ENCODE results near the gene NTM.

Gene NTM

GRCh38 chr11:132226522-132226921 lies 856.1 kb downstream of the NTM start:
- no peaks in the 10 kb centered on the region for H3K36me3 ChIP-seq (ENCODE audit: insufficient read depth, low read length)
- no peaks in the 10 kb centered on the region for H3K9me3 ChIP-seq (ENCODE audit: low read length)
- no peak overlapping the region for H3K4me3 ChIP-seq (ENCODE audit: low read length)
- no peak overlapping the region for H2AFZ ChIP-seq (ENCODE audit: low read depth, low read length)
- H3K27me3 ChIP-seq (ENCODE audit: insufficient read depth, low read length): no peaks in the 10 kb centered on the region
- no peaks in the 10 kb centered on the region for H3K4me1 ChIP-seq (ENCODE audit: insufficient read depth, low read length)

DNA sequence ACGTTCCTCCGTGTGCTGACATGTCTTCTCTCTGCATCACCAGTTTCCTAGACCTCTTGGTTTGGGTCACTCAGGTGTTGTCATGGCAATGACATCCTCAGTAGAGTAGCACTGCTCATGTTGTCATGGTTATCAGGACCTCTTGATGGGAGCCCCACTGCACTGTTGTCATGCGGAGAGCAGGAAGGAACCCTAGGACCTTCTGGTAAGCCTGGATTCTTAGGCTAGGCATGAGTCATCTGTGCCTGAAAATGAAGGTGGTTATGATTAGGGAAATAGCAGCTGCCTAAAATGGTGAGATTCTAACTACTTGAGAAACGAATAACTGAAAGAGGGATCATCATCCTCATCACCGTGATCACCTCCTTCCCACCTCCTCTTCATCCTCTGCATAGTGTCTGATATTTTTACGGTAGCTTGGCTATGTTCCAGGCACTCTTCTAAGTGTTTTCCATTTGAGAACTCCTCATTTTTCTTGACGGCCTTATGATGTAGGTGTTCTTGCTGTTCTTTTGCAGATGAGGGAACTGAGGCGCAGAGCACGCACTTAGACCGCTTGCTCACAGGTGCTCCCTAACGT lies 858.4 kb downstream of the NTM start:
- no peak overlapping the region for H3K4me3 ChIP-seq (ENCODE audit: low read length)
- no peak overlapping the region for H2AFZ ChIP-seq (ENCODE audit: low read depth, low read length)
- no peaks in the 10 kb centered on the region for H3K9me3 ChIP-seq (ENCODE audit: low read length)
- no peaks in the 10 kb centered on the region for H3K36me3 ChIP-seq (ENCODE audit: insufficient read depth, low read length)
- no peaks in the 10 kb centered on the region for H3K4me1 ChIP-seq (ENCODE audit: insufficient read depth, low read length)
- H3K27me3 ChIP-seq (ENCODE audit: insufficient read depth, low read length): no peaks in the 10 kb centered on the region

DNA sequence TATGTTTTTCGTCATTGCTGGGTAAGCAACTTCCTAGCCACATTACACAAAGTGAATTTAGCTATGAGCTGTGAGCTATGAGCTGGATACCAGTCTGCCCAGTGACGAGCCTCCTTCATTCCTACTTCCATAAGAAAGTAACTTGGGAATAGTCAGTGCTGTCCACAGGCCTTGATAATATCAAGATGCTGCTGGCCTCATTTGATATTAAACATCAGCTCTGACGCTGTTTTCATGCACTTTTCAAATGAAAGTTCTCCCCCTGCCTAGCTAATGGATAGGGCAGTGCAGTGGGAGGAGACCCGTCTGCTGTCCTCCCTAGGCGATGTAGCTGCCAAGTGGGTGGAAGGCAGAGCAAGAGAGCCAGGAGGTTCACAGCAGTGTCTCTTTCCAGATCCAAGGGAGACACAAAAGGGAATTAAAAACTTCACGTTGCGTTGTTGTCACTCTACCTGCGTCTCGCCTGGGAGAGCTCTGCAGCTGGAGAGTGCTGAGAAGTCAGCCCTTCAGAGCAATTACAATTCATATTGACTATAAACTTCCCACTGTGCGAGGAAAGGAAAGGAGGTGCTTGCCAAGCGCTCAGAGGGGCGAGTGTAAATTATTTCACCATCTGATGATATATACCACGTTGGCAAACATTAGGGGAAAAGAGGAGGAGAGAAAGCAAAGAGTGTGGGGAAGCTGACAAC lies 861.4 kb downstream of the NTM start:
- H2AFZ ChIP-seq (ENCODE audit: low read depth, low read length): no peak overlapping the region
- H3K9me3 ChIP-seq (ENCODE audit: low read length): no peaks in the 10 kb centered on the region
- H3K4me1 ChIP-seq (ENCODE audit: insufficient read depth, low read length): no peaks in the 10 kb centered on the region
- H3K4me3 ChIP-seq (ENCODE audit: low read length): no peak overlapping the region
- no peaks in the 10 kb centered on the region for H3K36me3 ChIP-seq (ENCODE audit: insufficient read depth, low read length)
- no peaks in the 10 kb centered on the region for H3K27me3 ChIP-seq (ENCODE audit: insufficient read depth, low read length)

DNA sequence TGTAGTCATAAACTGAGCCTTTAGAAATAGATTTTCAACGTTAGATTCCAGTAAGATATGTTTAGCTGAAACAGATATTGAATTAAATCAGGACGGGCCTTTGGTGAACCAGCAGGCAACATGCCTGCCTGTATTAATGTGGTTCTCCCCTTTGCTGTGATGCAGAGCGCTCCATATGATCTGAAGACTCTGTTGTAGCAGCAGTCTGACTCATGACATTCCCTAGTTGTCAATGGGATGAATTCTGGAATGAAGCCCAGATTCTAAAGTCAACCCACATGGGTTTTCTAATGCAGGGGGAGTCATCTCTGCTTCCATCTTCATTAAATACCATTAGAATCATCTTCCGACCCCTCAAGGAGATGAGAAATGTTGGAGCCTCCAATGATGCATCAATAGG lies 864.5 kb downstream of the NTM start:
- no peaks in the 10 kb centered on the region for H3K4me1 ChIP-seq (ENCODE audit: insufficient read depth, low read length)
- H3K9me3 ChIP-seq (ENCODE audit: low read length): no peaks in the 10 kb centered on the region
- no peak overlapping the region for H3K4me3 ChIP-seq (ENCODE audit: low read length)
- H3K27me3 ChIP-seq (ENCODE audit: insufficient read depth, low read length): no peaks in the 10 kb centered on the region
- no peaks in the 10 kb centered on the region for H3K36me3 ChIP-seq (ENCODE audit: insufficient read depth, low read length)
- no peak overlapping the region for H2AFZ ChIP-seq (ENCODE audit: low read depth, low read length)

DNA sequence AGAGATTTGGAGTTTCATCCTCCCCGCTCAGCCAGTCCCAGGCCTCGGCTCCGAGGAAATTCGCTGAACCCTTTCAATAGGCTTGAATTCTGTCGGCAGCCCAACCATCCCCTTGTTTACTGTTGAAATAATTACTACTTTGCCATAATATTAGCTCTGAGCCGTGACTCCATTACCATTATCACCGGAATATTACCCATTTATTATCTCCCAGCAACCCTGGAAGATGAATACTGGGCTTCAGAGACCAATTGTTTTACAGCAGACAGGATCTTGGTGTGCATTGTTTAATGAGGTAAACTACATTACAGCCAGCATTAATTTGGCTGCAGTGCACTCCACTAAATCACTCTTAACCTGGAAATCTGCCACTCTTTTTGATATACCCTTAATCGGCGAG lies 867.4 kb downstream of the NTM start:
- H3K4me3 ChIP-seq (ENCODE audit: low read length): no peak overlapping the region
- no peak overlapping the region for H2AFZ ChIP-seq (ENCODE audit: low read depth, low read length)
- no peaks in the 10 kb centered on the region for H3K4me1 ChIP-seq (ENCODE audit: insufficient read depth, low read length)
- H3K36me3 ChIP-seq (ENCODE audit: insufficient read depth, low read length): no peaks in the 10 kb centered on the region
- H3K27me3 ChIP-seq (ENCODE audit: insufficient read depth, low read length): no peaks in the 10 kb centered on the region
- no peaks in the 10 kb centered on the region for H3K9me3 ChIP-seq (ENCODE audit: low read length)

GRCh38 chr11:132238331-132238866 lies 868.0 kb downstream of the NTM start:
- Histone ChIP-seq H3K9me3 (ENCODE audit: low read length) (no peaks in the 10 kb centered on the region), H3K27me3 (ENCODE audit: insufficient read depth, low read length) (no peaks in the 10 kb centered on the region), H2AFZ (ENCODE audit: low read depth, low read length) (no peak overlapping the region), H3K4me1 (ENCODE audit: insufficient read depth, low read length) (no peaks in the 10 kb centered on the region), H3K36me3 (ENCODE audit: insufficient read depth, low read length) (no peaks in the 10 kb centered on the region), H3K4me3 (ENCODE audit: low read length) (no peak overlapping the region)

- H3K36me3 ChIP-seq (ENCODE audit: insufficient read depth, low read length): no peaks in the 10 kb centered on the region
- no peaks in the 10 kb centered on the region for H3K9me3 ChIP-seq (ENCODE audit: low read length)
- H3K4me3 ChIP-seq (ENCODE audit: low read length): no peak overlapping the region
- no peak overlapping the region for H2AFZ ChIP-seq (ENCODE audit: low read depth, low read length)
- no peaks in the 10 kb centered on the region for H3K27me3 ChIP-seq (ENCODE audit: insufficient read depth, low read length)
- no peaks in the 10 kb centered on the region for H3K4me1 ChIP-seq (ENCODE audit: insufficient read depth, low read length)
Observed at GRCh38 chr11:132240374-132240773, 870.0 kb downstream of the NTM start.

GRCh38 chr11:132242632-132243031 lies 872.2 kb downstream of the NTM start:
- no peak overlapping the region for H3K4me3 ChIP-seq (ENCODE audit: low read length)
- H2AFZ ChIP-seq (ENCODE audit: low read depth, low read length): no peak overlapping the region
- H3K9me3 ChIP-seq (ENCODE audit: low read length): no peaks in the 10 kb centered on the region
- H3K4me1 ChIP-seq (ENCODE audit: insufficient read depth, low read length): no peaks in the 10 kb centered on the region
- H3K27me3 ChIP-seq (ENCODE audit: insufficient read depth, low read length): no peaks in the 10 kb centered on the region
- no peaks in the 10 kb centered on the region for H3K36me3 ChIP-seq (ENCODE audit: insufficient read depth, low read length)

- H3K27me3 ChIP-seq (ENCODE audit: insufficient read depth, low read length): no peaks in the 10 kb centered on the region
- no peaks in the 10 kb centered on the region for H3K4me1 ChIP-seq (ENCODE audit: insufficient read depth, low read length)
- no peak overlapping the region for H2AFZ ChIP-seq (ENCODE audit: low read depth, low read length)
- no peak overlapping the region for H3K4me3 ChIP-seq (ENCODE audit: low read length)
- H3K9me3 ChIP-seq (ENCODE audit: low read length): no peaks in the 10 kb centered on the region
- H3K36me3 ChIP-seq (ENCODE audit: insufficient read depth, low read length): no peaks in the 10 kb centered on the region
Observed at GRCh38 chr11:132244846-132245245, 874.4 kb downstream of the NTM start.

GRCh38 chr11:132245403-132246385 lies 875.3 kb downstream of the NTM start:
- Histone ChIP-seq H3K4me1 (ENCODE audit: insufficient read depth, low read length) (no peaks in the 10 kb centered on the region), H2AFZ (ENCODE audit: low read depth, low read length) (no peak overlapping the region), H3K36me3 (ENCODE audit: insufficient read depth, low read length) (no peaks in the 10 kb centered on the region), H3K9me3 (ENCODE audit: low read length) (no peaks in the 10 kb centered on the region), H3K4me3 (ENCODE audit: low read length) (no peak overlapping the region), H3K27me3 (ENCODE audit: insufficient read depth, low read length) (no peaks in the 10 kb centered on the region)

DNA sequence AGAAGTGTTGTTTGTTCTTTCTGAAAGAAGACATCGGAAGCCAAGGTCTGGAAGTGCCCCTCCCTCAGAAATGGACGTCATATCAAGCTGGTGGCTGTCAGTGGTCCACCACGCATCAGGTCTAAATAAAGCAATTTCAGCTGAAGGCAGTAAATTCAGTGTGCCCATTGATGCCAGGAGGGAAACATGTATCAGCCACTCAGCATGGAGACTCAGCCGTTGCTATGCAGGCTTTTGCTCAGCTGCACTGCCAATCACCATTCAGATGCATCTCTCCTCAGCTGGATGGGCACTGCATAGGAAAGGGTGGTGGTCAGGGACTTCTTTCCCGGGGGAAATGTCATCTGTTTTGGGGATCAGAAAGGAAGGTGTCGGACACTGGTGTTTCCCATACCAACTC lies 878.2 kb downstream of the NTM start:
- Histone ChIP-seq H3K4me1 (ENCODE audit: insufficient read depth, low read length) (no peaks in the 10 kb centered on the region), H3K4me3 (ENCODE audit: low read length) (no peak overlapping the region), H2AFZ (ENCODE audit: low read depth, low read length) (no peak overlapping the region), H3K27me3 (ENCODE audit: insufficient read depth, low read length) (no peaks in the 10 kb centered on the region), H3K36me3 (ENCODE audit: insufficient read depth, low read length) (no peaks in the 10 kb centered on the region), H3K9me3 (ENCODE audit: low read length) (no peaks in the 10 kb centered on the region)

- Histone ChIP-seq H3K36me3 (ENCODE audit: insufficient read depth, low read length) (no peaks in the 10 kb centered on the region), H3K4me1 (ENCODE audit: insufficient read depth, low read length) (no peaks in the 10 kb centered on the region), H3K27me3 (ENCODE audit: insufficient read depth, low read length) (no peaks in the 10 kb centered on the region), H3K4me3 (ENCODE audit: low read length) (no peak overlapping the region), H3K9me3 (ENCODE audit: low read length) (no peaks in the 10 kb centered on the region), H2AFZ (ENCODE audit: low read depth, low read length) (no peak overlapping the region)
Observed at GRCh38 chr11:132249256-132249655, 878.8 kb downstream of the NTM start.

DNA sequence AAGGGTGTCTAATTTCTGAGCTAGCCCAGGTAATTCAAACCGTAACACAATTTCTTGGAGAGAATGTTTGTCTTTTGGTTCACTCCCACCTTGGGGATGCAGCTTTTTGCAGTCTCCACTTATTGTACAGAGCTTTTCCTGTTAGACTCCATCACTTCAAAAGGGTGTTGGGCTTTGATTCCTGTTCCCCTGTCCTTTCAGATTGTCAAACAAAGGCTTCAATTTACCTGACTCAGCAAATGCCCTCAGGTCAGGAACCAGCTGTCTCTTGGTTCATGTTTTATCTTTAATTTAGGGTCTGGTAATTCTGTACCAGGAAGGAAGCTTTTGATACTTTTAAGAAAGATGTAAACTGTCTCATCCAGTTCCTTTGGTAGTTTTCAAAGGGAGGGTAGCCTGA lies 880.6 kb downstream of the NTM start:
- H3K9me3 ChIP-seq (ENCODE audit: low read length): no peaks in the 10 kb centered on the region

More for the DNA sequence above, 880.6 kb downstream of the NTM start:
- Histone ChIP-seq H3K4me1 (ENCODE audit: insufficient read depth, low read length) (no peaks in the 10 kb centered on the region), H3K4me3 (ENCODE audit: low read length) (no peak overlapping the region), H3K36me3 (ENCODE audit: insufficient read depth, low read length) (no peaks in the 10 kb centered on the region), H3K27me3 (ENCODE audit: insufficient read depth, low read length) (no peaks in the 10 kb centered on the region), H2AFZ (ENCODE audit: low read depth, low read length) (no peak overlapping the region)

Measured in neuron (in vitro differentiated cells).